ENCODE measurements around the gene STK33.

DNA sequence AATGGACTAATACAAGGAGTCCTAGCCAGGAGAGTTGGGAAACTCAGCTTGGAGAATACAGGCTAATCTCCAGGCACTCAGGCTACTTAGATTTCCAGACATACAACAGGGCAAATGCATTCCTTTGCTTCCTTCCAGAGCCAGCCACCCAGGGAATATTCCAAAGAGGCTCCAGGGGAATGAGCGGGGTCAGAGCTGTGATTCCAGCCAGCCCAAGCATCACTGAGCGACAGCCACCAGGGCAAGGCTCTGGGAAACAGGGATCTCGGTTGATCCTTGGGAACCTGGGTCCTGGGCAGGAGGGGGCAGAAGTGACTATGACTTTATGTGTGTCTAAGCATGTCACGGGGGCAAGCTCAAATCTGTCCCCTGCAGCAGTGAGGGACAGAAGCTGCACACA lies 218.1 kb downstream of the STK33 start:
- TF ChIP-seq CTCF (conservative IDR thresholded peaks at IDR 0.05) = no peak
- no peak for TF ChIP-seq ZFX (IDR thresholded peaks at IDR 0.05)

All from C4-2B (cell line).